ENCODE data around the gene TRABD2B.

Gene TRABD2B

DNA sequence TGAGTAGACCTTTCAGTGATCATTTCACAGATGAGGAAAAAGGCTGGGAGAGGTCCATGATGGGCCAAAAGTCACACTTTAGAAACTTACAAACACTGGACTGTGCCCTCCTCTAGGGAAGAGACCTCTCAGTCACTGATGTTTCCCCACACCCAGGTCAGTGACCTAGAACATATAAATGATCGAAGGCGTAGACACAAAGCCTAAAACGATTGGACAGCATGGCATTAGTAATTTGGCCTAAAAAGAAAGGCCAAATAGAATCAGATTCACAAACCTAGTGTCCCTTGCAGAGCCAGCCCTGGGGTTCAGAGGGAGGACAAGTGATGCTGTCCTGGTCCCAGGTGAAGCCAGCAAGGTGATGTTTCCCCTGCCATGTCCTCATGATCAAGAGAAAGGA, 27.7 kb downstream of the TRABD2B start:
- TF ChIP-seq, protein P1, sequence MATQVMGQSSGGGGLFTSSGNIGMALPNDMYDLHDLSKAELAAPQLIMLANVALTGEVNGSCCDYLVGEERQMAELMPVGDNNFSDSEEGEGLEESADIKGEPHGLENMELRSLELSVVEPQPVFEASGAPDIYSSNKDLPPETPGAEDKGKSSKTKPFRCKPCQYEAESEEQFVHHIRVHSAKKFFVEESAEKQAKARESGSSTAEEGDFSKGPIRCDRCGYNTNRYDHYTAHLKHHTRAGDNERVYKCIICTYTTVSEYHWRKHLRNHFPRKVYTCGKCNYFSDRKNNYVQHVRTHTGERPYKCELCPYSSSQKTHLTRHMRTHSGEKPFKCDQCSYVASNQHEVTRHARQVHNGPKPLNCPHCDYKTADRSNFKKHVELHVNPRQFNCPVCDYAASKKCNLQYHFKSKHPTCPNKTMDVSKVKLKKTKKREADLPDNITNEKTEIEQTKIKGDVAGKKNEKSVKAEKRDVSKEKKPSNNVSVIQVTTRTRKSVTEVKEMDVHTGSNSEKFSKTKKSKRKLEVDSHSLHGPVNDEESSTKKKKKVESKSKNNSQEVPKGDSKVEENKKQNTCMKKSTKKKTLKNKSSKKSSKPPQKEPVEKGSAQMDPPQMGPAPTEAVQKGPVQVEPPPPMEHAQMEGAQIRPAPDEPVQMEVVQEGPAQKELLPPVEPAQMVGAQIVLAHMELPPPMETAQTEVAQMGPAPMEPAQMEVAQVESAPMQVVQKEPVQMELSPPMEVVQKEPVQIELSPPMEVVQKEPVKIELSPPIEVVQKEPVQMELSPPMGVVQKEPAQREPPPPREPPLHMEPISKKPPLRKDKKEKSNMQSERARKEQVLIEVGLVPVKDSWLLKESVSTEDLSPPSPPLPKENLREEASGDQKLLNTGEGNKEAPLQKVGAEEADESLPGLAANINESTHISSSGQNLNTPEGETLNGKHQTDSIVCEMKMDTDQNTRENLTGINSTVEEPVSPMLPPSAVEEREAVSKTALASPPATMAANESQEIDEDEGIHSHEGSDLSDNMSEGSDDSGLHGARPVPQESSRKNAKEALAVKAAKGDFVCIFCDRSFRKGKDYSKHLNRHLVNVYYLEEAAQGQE (IDR thresholded peaks at IDR 0.05; ENCODE audit: low read depth): no peak
- TF ChIP-seq EGR1 (IDR thresholded peaks at IDR 0.05) (no peak), TEAD4 (IDR thresholded peaks at IDR 0.05) (no peak), RAD21 (IDR thresholded peaks at IDR 0.05; ENCODE audit: low read depth) (no peak), FOXM1 (IDR thresholded peaks at IDR 0.05; ENCODE audit: borderline replicate concordance, low read depth) (no peak), TAF1 (IDR thresholded peaks at IDR 0.05; ENCODE audit: low read depth) (no peak), TCF12 (IDR thresholded peaks at IDR 0.05; ENCODE audit: low read depth) (no peak), ZBTB7A (IDR thresholded peaks at IDR 0.05; ENCODE audit: low read depth) (no peak), CREB1 (IDR thresholded peaks at IDR 0.05; ENCODE audit: low read depth) (no peak), EP300 (IDR thresholded peaks at IDR 0.05; ENCODE audit: borderline replicate concordance) (no peak), CEBPB (IDR thresholded peaks at IDR 0.05) (no peak), NFIC (IDR thresholded peaks at IDR 0.05) (no peak), YY1 (IDR thresholded peaks at IDR 0.05; ENCODE audit: low read depth) (no peak)
- TF ChIP-seq, protein P2, sequence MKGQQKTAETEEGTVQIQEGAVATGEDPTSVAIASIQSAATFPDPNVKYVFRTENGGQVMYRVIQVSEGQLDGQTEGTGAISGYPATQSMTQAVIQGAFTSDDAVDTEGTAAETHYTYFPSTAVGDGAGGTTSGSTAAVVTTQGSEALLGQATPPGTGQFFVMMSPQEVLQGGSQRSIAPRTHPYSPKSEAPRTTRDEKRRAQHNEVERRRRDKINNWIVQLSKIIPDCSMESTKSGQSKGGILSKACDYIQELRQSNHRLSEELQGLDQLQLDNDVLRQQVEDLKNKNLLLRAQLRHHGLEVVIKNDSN (IDR thresholded peaks at IDR 0.05): no peak
- TF ChIP-seq, protein P3, sequence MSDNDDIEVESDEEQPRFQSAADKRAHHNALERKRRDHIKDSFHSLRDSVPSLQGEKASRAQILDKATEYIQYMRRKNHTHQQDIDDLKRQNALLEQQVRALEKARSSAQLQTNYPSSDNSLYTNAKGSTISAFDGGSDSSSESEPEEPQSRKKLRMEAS (IDR thresholded peaks at IDR 0.05): no peak

DNA sequence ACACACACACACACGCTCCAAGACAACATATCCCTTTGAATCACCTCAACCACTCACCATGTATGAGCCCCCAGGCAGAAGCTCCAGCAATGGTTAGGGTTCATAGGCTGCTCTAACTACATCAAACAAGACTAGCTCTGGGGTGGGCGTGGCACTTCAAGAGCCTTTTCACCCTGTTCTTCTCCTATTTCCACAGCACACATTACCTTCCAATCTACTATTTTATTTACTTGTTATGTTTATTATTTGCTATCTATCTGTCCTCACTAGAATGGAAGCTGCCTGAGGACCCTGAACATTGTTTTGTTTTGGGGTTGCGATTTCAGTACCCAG, 28.7 kb downstream of the TRABD2B start:
- TF ChIP-seq TCF12 (IDR thresholded peaks at IDR 0.05; ENCODE audit: low read depth) (no peak), EP300 (IDR thresholded peaks at IDR 0.05; ENCODE audit: borderline replicate concordance) (no peak), FOXM1 (IDR thresholded peaks at IDR 0.05; ENCODE audit: borderline replicate concordance, low read depth) (no peak), ZBTB7A (IDR thresholded peaks at IDR 0.05; ENCODE audit: low read depth) (no peak), TAF1 (IDR thresholded peaks at IDR 0.05; ENCODE audit: low read depth) (no peak), NFIC (IDR thresholded peaks at IDR 0.05) (no peak), YY1 (IDR thresholded peaks at IDR 0.05; ENCODE audit: low read depth) (no peak), CREB1 (IDR thresholded peaks at IDR 0.05; ENCODE audit: low read depth) (no peak), TEAD4 (IDR thresholded peaks at IDR 0.05) (no peak)
- TF ChIP-seq, protein P2 (IDR thresholded peaks at IDR 0.05): no peak

DNA sequence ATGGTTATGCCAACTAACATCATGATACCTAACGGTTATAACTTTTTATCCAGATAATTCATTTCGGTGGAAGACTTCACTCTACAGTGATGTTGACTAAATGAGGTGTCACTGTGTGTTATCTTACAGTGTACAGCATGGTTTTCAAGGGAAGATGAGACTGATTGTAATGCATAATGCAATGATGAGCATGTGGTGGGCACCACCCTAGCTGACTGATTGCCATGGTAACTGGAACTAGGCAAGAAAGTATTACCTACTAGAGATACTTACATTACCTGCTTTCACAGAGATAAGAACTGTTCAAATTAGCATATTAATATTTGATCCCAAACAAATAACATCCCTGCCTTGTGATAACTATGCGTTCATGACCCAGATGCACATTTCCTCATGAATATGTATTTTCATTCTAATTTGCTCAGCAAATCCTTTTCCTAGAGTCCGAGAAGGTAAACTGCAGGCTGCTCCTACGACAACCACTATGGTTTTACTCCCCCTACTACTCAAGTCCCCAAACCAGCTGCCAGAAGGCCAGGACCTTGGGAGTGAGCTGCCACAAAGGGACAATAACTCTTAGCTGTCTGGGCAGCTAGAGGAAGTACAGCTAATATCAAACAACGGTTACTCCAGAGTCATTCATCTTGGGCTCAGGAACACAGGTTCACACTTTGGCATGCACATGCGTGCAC, 29.2 kb downstream of the TRABD2B start:
- no peak for TF ChIP-seq TAF1 (IDR thresholded peaks at IDR 0.05; ENCODE audit: low read depth)
- TF ChIP-seq EGR1 (IDR thresholded peaks at IDR 0.05): no peak
- TF ChIP-seq FOXM1 (IDR thresholded peaks at IDR 0.05; ENCODE audit: borderline replicate concordance, low read depth): no peak
- TF ChIP-seq CREB1 (IDR thresholded peaks at IDR 0.05; ENCODE audit: low read depth): no peak
- TF ChIP-seq NFIC (IDR thresholded peaks at IDR 0.05): no peak
- TF ChIP-seq, protein P3 (IDR thresholded peaks at IDR 0.05): no peak
- TF ChIP-seq ZBTB7A (IDR thresholded peaks at IDR 0.05; ENCODE audit: low read depth): no peak
- TF ChIP-seq, protein P1 (IDR thresholded peaks at IDR 0.05; ENCODE audit: low read depth): no peak
- TF ChIP-seq, protein P2 (IDR thresholded peaks at IDR 0.05): no peak
- TF ChIP-seq YY1 (IDR thresholded peaks at IDR 0.05; ENCODE audit: low read depth): no peak
- TF ChIP-seq TEAD4 (IDR thresholded peaks at IDR 0.05): no peak
- no peak for TF ChIP-seq EP300 (IDR thresholded peaks at IDR 0.05; ENCODE audit: borderline replicate concordance)
- TF ChIP-seq TCF12 (IDR thresholded peaks at IDR 0.05; ENCODE audit: low read depth): no peak
- TF ChIP-seq CEBPB (IDR thresholded peaks at IDR 0.05): no peak
- TF ChIP-seq RAD21 (IDR thresholded peaks at IDR 0.05; ENCODE audit: low read depth): no peak

DNA sequence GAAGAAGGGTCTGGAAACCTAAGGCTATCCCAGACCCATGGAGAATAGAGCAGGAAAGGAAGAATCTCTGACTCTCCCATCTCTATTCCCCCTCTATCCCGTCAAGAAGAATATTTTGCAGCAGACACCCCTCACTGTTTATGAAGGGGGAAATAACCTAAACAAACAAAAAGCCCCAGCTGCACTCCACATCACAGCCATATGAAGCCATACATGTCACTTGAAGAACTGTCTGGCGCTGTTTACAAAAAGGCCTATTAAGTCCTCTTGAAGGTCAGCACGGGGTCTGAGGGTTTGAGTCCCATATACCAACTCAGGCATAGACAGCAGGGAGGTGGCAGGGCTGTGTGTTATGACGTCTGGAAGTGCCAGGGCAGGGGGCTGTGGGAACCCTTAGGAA, 31.4 kb downstream of the TRABD2B start:
- TF ChIP-seq ZBTB7A (IDR thresholded peaks at IDR 0.05; ENCODE audit: low read depth) (no peak), TEAD4 (IDR thresholded peaks at IDR 0.05) (no peak), TCF12 (IDR thresholded peaks at IDR 0.05; ENCODE audit: low read depth) (no peak), TAF1 (IDR thresholded peaks at IDR 0.05; ENCODE audit: low read depth) (no peak), EP300 (IDR thresholded peaks at IDR 0.05; ENCODE audit: borderline replicate concordance) (no peak), EGR1 (IDR thresholded peaks at IDR 0.05) (no peak), FOXM1 (IDR thresholded peaks at IDR 0.05; ENCODE audit: borderline replicate concordance, low read depth) (no peak), RAD21 (IDR thresholded peaks at IDR 0.05; ENCODE audit: low read depth) (no peak), YY1 (IDR thresholded peaks at IDR 0.05; ENCODE audit: low read depth) (no peak)
- TF ChIP-seq, protein P1 (IDR thresholded peaks at IDR 0.05; ENCODE audit: low read depth): no peak
- TF ChIP-seq, protein P3 (IDR thresholded peaks at IDR 0.05): no peak
- TF ChIP-seq, protein P2 (IDR thresholded peaks at IDR 0.05): no peak
